H1 (cell line): ENCODE data around the gene AP1G2.
"Not testable (repeated sequence)": the region's sequence is repeated elsewhere in the genome, so short reads cannot be mapped to it uniquely, and the experiment has no call there.

ENCODE experiments used
- CEBPB ChIP-seq: IDR thresholded peaks from 2 replicates; pipeline ENCODE4 v1.6.1; 2012; ENCODE audit warnings: low read depth, low read length
- EP300 ChIP-seq, 2 experiments: IDR thresholded peaks; 1 replicate in 1 of 2; 2 replicates in 1 of 2; pipeline ENCODE4 v1.6.1; 2011 to 2012; ENCODE audit warnings: low read depth in 2 of 2, low read length in 2 of 2, mild to moderate bottlenecking in 2 of 2, borderline replicate concordance in 1 of 2, inconsistent platforms in 1 of 2, moderate library complexity in 1 of 2
- JUN ChIP-seq: IDR thresholded peaks from 2 replicates; pipeline ENCODE4 v1.6.1; 2011; ENCODE audit warnings: low read depth, mild to moderate bottlenecking, improper control_type of control experiment, low read length
- RXRA ChIP-seq: IDR thresholded peaks from 2 replicates; pipeline ENCODE4 v1.6.1; 2011; ENCODE audit warnings: low read depth, mild to moderate bottlenecking, low read length, moderate library complexity; ENCODE audit not compliant: insufficient read depth
- SIN3A ChIP-seq, 2 experiments: IDR thresholded peaks in 1 of 2; conservative IDR thresholded peaks in 1 of 2; 2 replicates each; pipeline ENCODE4 v1.6.1; 2011 to 2012; ENCODE audit warnings: low read length in 2 of 2, improper control_type of control experiment in 1 of 2, low read depth in 1 of 2, mild to moderate bottlenecking in 1 of 2
- SP1 ChIP-seq: IDR thresholded peaks from 2 replicates; pipeline ENCODE4 v1.6.1; 2011; ENCODE audit warnings: low read depth, low read length
- SUZ12 ChIP-seq: fragments of 200-600 bp; sonication (generic); IDR thresholded peaks from 2 replicates; pipeline ENCODE4 v1.6.1; 2012; ENCODE audit warnings: mild to moderate bottlenecking, inconsistent platforms, low read length, moderate library complexity, mixed read lengths
- TCF12 ChIP-seq: IDR thresholded peaks from 2 replicates; pipeline ENCODE4 v1.6.1; 2011; ENCODE audit warnings: low read depth, mild to moderate bottlenecking, low read length
- TEAD4 ChIP-seq: IDR thresholded peaks from 2 replicates; pipeline ENCODE4 v1.6.1; 2012; ENCODE audit warnings: low read depth, low read length, inconsistent platforms, mixed read lengths
- YY1 ChIP-seq: IDR thresholded peaks from 2 replicates; pipeline ENCODE4 v1.6.1; 2011; ENCODE audit warnings: low read depth, mild to moderate bottlenecking, low read length
- TF ChIP-seq, protein P1 (sequence below), 3 experiments: IDR thresholded peaks; 1 replicate in 2 of 3; 2 replicates in 1 of 3; pipeline versions ENCODE4 v1.5.1 to v1.6.1; 2011; ENCODE audit warnings: low read length in 3 of 3, mild to moderate bottlenecking in 3 of 3, inconsistent platforms in 2 of 3, low read depth in 1 of 3, moderate library complexity in 1 of 3; ENCODE audit not compliant: insufficient read depth in 1 of 3; ENCODE audit errors: control extremely low read depth in 1 of 3
- TF ChIP-seq, protein P2 (sequence below): IDR thresholded peaks from 2 replicates; pipeline ENCODE4 v1.6.1; 2012; ENCODE audit warnings: low read length, inconsistent platforms
- TF ChIP-seq, protein P3 (sequence below): IDR thresholded peaks from 2 replicates; pipeline ENCODE4 v1.6.1; 2011; ENCODE audit warnings: low read length, improper control_type of control experiment

DNA sequence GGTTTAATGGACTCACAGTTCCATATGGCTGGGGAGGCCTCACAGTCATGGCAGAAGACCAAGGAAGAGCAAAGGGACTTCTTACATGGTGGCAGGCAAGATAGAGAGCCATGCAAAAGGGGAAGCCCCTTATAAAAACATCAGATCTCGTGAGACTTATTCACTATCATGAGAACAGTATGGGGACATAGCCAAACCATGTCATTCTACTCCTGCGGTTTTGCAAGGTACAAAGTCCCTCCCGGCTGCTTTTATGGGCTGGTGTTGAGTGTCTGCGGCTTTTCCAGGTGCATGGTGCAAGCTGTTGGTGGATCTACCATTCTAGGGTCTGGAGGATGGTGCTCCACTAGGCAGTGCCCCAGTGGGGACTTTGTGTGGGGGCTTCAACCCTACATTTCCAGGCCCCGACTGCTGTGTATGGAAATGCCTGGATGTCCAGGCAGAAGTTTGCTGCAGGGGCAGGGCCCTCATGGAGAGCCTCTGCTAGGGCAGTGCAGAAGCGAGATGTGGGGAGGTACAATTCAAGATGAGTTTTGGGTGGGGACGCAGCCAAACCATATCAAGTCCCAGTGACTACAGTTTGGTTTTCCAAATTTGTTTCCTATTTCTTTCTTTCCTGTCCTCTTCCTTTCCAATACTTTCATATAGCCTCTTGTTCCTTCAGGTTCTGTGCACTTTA lies 42.0 kb upstream of the AP1G2 start:
- not testable (repeated sequence) for TF ChIP-seq SUZ12; CEBPB; EP300 (IDR thresholded peaks at IDR 0.05; ENCODE audit: borderline replicate concordance in 1 of 2, low read depth in 2 of 2, low read length in 2 of 2); RXRA; TCF12; SP1; YY1; SIN3A (conservative IDR thresholded peaks at IDR 0.05 in 1 of 2, IDR thresholded peaks at IDR 0.05 in 1 of 2; ENCODE audit: low read depth in 1 of 2, low read length in 2 of 2); JUN; TEAD4
- TF ChIP-seq, protein P1, sequence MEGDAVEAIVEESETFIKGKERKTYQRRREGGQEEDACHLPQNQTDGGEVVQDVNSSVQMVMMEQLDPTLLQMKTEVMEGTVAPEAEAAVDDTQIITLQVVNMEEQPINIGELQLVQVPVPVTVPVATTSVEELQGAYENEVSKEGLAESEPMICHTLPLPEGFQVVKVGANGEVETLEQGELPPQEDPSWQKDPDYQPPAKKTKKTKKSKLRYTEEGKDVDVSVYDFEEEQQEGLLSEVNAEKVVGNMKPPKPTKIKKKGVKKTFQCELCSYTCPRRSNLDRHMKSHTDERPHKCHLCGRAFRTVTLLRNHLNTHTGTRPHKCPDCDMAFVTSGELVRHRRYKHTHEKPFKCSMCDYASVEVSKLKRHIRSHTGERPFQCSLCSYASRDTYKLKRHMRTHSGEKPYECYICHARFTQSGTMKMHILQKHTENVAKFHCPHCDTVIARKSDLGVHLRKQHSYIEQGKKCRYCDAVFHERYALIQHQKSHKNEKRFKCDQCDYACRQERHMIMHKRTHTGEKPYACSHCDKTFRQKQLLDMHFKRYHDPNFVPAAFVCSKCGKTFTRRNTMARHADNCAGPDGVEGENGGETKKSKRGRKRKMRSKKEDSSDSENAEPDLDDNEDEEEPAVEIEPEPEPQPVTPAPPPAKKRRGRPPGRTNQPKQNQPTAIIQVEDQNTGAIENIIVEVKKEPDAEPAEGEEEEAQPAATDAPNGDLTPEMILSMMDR (IDR thresholded peaks at IDR 0.05; ENCODE audit: control extremely low read depth in 1 of 3, insufficient read depth in 1 of 3, low read depth in 1 of 3, low read length in 3 of 3), result not testable (repeated sequence)
- TF ChIP-seq, protein P2, sequence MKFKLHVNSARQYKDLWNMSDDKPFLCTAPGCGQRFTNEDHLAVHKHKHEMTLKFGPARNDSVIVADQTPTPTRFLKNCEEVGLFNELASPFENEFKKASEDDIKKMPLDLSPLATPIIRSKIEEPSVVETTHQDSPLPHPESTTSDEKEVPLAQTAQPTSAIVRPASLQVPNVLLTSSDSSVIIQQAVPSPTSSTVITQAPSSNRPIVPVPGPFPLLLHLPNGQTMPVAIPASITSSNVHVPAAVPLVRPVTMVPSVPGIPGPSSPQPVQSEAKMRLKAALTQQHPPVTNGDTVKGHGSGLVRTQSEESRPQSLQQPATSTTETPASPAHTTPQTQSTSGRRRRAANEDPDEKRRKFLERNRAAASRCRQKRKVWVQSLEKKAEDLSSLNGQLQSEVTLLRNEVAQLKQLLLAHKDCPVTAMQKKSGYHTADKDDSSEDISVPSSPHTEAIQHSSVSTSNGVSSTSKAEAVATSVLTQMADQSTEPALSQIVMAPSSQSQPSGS, result not testable (repeated sequence)
- TF ChIP-seq, protein P3, sequence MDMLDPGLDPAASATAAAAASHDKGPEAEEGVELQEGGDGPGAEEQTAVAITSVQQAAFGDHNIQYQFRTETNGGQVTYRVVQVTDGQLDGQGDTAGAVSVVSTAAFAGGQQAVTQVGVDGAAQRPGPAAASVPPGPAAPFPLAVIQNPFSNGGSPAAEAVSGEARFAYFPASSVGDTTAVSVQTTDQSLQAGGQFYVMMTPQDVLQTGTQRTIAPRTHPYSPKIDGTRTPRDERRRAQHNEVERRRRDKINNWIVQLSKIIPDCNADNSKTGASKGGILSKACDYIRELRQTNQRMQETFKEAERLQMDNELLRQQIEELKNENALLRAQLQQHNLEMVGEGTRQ, result not testable (repeated sequence)
